Gastroesophageal sphincter (tissue), 4 donors: ENCODE results near the gene ARHGAP26. TPM values are rescaled to one million over a fixed set of nuclear protein-coding genes. Genes with fewer than 3 reads are reported as not detected.

ENCODE experiments used
- ATAC-seq: fragments of 150-250 bp; one replicate; pipeline ENCODE4 v1.9.1; 2016; ENCODE audit warnings: mild to moderate bottlenecking, moderate library complexity
- H3K27ac ChIP-seq, 4 donors: fragments of 200-600 bp; sonication (generic) in 3 of 4; 1 replicate in 3 of 4; 2 replicates in 1 of 4; pipeline ENCODE4 v1.5.1; 2016 to 2019
- H3K27me3 ChIP-seq: fragments of 200-600 bp; sonication (generic); one replicate; pipeline ENCODE4 v1.5.1; 2019
- H3K36me3 ChIP-seq, 2 donors: fragments of 200-600 bp; sonication (generic); one replicate each; pipeline ENCODE4 v1.5.1; 2019; ENCODE audit warnings: control low read depth in 1 of 2
- H3K4me1 ChIP-seq, 3 donors: fragments of 200-600 bp; sonication (generic); 1 replicate in 2 of 3; 2 replicates in 1 of 3; pipeline ENCODE4 v1.5.1; 2016 to 2019; ENCODE audit warnings: control low read depth in 2 of 3
- H3K4me3 ChIP-seq, 2 donors: fragments of 200-600 bp; sonication (generic); one replicate each; pipeline ENCODE4 v1.5.1; 2019; ENCODE audit warnings: mild to moderate bottlenecking in 1 of 2, moderate library complexity in 1 of 2
- H3K9me3 ChIP-seq, 3 donors: fragments of 200-600 bp; sonication (generic); one replicate each; pipeline ENCODE4 v1.5.1; 2017 to 2019; ENCODE audit warnings: control low read depth in 2 of 3
- CTCF ChIP-seq, 4 experiments: fragments of 200-600 bp in 2 of 4; fragments of 450-650 bp in 2 of 4; sonication (generic) in 1 of 4; IDR thresholded peaks; one replicate each; pipeline ENCODE4 v1.5.1; 2017 to 2019; ENCODE audit warnings: antibody characterized with exemption in 4 of 4, mild to moderate bottlenecking in 2 of 4, moderate library complexity in 2 of 4
- EP300 ChIP-seq: sonication (generic); formaldehyde crosslinking; IDR thresholded peaks from one replicate; pipeline ENCODE4 v1.6.1; 2017; ENCODE audit warnings: antibody characterized with exemption, mild to moderate bottlenecking
- POLR2A ChIP-seq, 2 donors: fragments of 450-650 bp; IDR thresholded peaks; one replicate each; pipeline ENCODE4 v1.6.1; 2017; ENCODE audit warnings: antibody characterized with exemption in 2 of 2, mild to moderate bottlenecking in 2 of 2, moderate library complexity in 1 of 2
- POLR2AphosphoS5 ChIP-seq: sonication (generic); formaldehyde crosslinking; IDR thresholded peaks from one replicate; pipeline ENCODE4 v1.6.1; 2017; ENCODE audit warnings: antibody characterized with exemption
- WGBS, 2 donors: methylation state at CpG; one replicate each; pipeline ENCODE4 v1.1.5; 2018; ENCODE audit warnings: low coverage in 1 of 2; 5-methylcytosine and 5-hydroxymethylcytosine counted together
- total RNA-seq, 4 donors: library from RNA; depleted of rRNA; stranded (reverse); fragments of >200 nt; gene quantifications; one replicate each; pipeline ENCODE4 v1.1.0, GENCODE V29; 2016

Gene ARHGAP26
- total RNA-seq, 4 donors from 2014 or later, result 15.2 to 41.7 (median 31.7) TPM

DNA sequence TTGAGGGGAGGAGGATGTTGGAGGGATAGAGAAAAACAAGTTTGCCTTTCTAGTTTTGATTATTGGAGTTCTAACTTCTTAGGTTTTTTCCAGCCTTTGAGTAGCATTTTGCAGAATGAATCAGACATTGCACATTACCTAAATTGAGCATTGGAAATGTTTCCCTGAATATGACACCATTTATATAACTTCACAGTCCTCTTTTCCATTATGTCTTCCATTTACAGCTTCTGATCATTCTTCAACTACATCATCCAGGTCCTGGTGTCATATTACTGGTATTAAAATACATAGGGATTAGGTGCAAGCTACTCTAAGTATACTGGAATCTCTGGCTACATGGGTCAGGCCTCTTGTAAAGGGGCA, 286.1 kb downstream of the ARHGAP26 start:
- no peaks in the 10 kb centered on the region for H3K27me3 ChIP-seq
- H3K4me1 ChIP-seq, result peaks cover 14 to 77% (median 21%) of the 10 kb centered on the region in 3 donors
- peaks cover 0 to 4% of the 10 kb centered on the region in 2 donors for H3K36me3 ChIP-seq
- no peak for ATAC-seq
- peak overlapping the region in 3 of 4 donors; percentile 19 to 63 (median 52) for H3K27ac ChIP-seq
- TF ChIP-seq EP300 (no peak), CTCF (IDR thresholded peaks at IDR 0.05) (no peak), POLR2A (IDR thresholded peaks at IDR 0.05) (no peak)
- H3K4me3 ChIP-seq, result no peak overlapping the region
- no peaks in the 10 kb centered on the region for H3K9me3 ChIP-seq

DNA sequence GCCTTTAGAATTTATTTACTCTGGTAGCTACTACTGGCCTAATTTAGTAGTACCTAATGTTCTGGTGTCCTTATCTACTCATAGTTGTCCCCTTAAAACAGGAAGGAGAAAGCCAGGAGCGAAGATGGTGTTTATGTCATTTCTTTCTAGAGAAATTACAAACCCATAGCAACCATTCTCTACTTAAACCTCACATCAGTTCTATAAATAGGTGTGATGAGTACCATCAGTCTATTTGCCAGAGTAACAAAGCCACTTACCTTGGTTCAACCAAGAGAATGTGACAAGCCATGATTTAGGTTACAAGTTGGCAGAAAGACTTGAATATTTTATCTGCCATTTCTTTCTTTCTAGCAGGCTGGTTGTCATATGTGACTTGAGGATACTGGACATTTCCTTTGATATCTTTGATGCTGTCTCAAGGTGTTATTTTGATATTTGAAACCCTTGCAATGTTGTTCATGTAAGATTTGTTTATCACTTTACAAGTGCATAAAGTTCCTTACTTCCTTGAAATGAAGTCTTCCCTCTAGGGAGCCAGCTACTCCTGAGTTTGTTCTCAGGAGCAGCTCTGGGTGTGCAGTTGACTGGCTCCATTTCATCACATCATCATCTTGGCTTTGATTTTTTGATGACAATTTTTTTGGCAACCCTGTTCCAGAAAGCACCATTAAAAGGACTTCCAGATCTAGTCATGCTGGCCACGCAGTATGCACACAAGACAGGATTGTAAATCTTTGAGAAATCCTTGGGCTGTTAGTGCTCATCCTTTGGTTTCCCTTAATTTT, 286.8 kb downstream of the ARHGAP26 start:
- Histone ChIP-seq H3K36me3 (peaks cover 0 to 4% of the 10 kb centered on the region in 2 donors), H3K9me3 (no peaks in the 10 kb centered on the region), H3K27me3 (no peaks in the 10 kb centered on the region), H3K4me1 (peaks cover 10 to 77% (median 17%) of the 10 kb centered on the region in 3 donors), H3K27ac (peak overlapping the region; percentile 19 to 63 (median 50)), H3K4me3 (no peak overlapping the region)
- WGBS, 2 donors, result 43 to 73% methylated on average over 1 to 2 of the region's 2 CpGs
- peak; percentile 51 for ATAC-seq
- TF ChIP-seq POLR2AphosphoS5 (no peak), EP300 (no peak), POLR2A (IDR thresholded peaks at IDR 0.05) (no peak), CTCF (IDR thresholded peaks at IDR 0.05) (no peak)

- Histone ChIP-seq H3K36me3 (peaks cover 0 to 4% of the 10 kb centered on the region in 2 donors), H3K27me3 (no peaks in the 10 kb centered on the region), H3K9me3 (no peaks in the 10 kb centered on the region), H3K4me1 (peaks cover 9 to 75% (median 16%) of the 10 kb centered on the region in 3 donors), H3K27ac (peak overlapping the region in 3 of 4 donors; percentile 19 to 52 (median 47)), H3K4me3 (no peak overlapping the region)
- peak; percentile 80 for ATAC-seq
- WGBS, 2 donors, result 62 to 100% methylated on average over 2 to 3 of the region's 3 CpGs
- no peak for TF ChIP-seq EP300
- TF ChIP-seq POLR2A (IDR thresholded peaks at IDR 0.05), result no peak
- peak; percentile 37 for TF ChIP-seq POLR2AphosphoS5
- TF ChIP-seq CTCF (IDR thresholded peaks at IDR 0.05), result no peak
Measured at GRCh38 chr5:143057580-143057999, 287.4 kb downstream of the ARHGAP26 start.

GRCh38 chr5:143059355-143059754, 289.2 kb downstream of the ARHGAP26 start:
- Histone ChIP-seq H3K4me3 (no peak overlapping the region), H3K36me3 (peaks cover 0 to 4% of the 10 kb centered on the region in 2 donors), H3K27ac (peak overlapping the region in 2 of 4 donors; percentile 38 to 60), H3K4me1 (peaks cover 11 to 85% (median 29%) of the 10 kb centered on the region in 3 donors), H3K9me3 (no peaks in the 10 kb centered on the region), H3K27me3 (no peaks in the 10 kb centered on the region)
- no peak for ATAC-seq
- 89% methylated on average over 1 of the region's 1 CpG; no CpG with 5 or more reads in 1 of the 2 donors for WGBS, 2 donors
- no peak for TF ChIP-seq EP300

GRCh38 chr5:143059976-143060765, 290.0 kb downstream of the ARHGAP26 start:
- Histone ChIP-seq H3K27ac (peak overlapping the region in 3 of 4 donors; percentile 26 to 60 (median 38)), H3K9me3 (no peaks in the 10 kb centered on the region), H3K27me3 (no peaks in the 10 kb centered on the region), H3K4me3 (no peak overlapping the region), H3K4me1 (peaks cover 12 to 89% (median 35%) of the 10 kb centered on the region in 3 donors), H3K36me3 (peaks cover 0 to 4% of the 10 kb centered on the region in 2 donors)
- WGBS, 2 donors, result 49 to 64% methylated on average over 3 of the region's 3 CpGs
- no peak for ATAC-seq
- no peak for TF ChIP-seq POLR2AphosphoS5
